Duodenal mucosa (tissue), 2 donors: ENCODE results near the gene ATRNL1.

ENCODE experiments used
- H3K27ac ChIP-seq: one replicate; pipeline ENCODE4 v1.7.0; 2013; ENCODE audit warnings: low read depth, low read length
- H3K27me3 ChIP-seq, 2 donors: one replicate each; pipeline ENCODE4 v1.7.0; 2013; ENCODE audit warnings: low read length in 2 of 2, control low read depth in 1 of 2; ENCODE audit not compliant: insufficient read depth in 2 of 2, control insufficient read depth in 1 of 2
- H3K36me3 ChIP-seq, 2 donors: one replicate each; pipeline ENCODE4 v1.7.0; 2013; ENCODE audit warnings: low read length in 2 of 2, control low read depth in 1 of 2; ENCODE audit not compliant: insufficient read depth in 2 of 2, control insufficient read depth in 1 of 2
- H3K4me1 ChIP-seq, 2 donors: one replicate each; pipeline ENCODE4 v1.7.0; 2013; ENCODE audit warnings: low read length in 2 of 2, control low read depth in 1 of 2; ENCODE audit not compliant: insufficient read depth in 2 of 2, control insufficient read depth in 1 of 2
- H3K4me3 ChIP-seq, 2 donors: one replicate each; pipeline ENCODE4 v1.7.0; 2013; ENCODE audit warnings: low read length in 2 of 2, low read depth in 1 of 2
- H3K9ac ChIP-seq, 2 donors: one replicate each; pipeline ENCODE4 v1.7.0; 2013; ENCODE audit warnings: low read length in 2 of 2, low read depth in 1 of 2
- H3K9me3 ChIP-seq, 2 donors: one replicate each; pipeline ENCODE4 v1.7.0; 2013; ENCODE audit warnings: low read length in 2 of 2, control low read depth in 1 of 2; ENCODE audit not compliant: control insufficient read depth in 1 of 2

The ATRNL1 gene

GRCh38 chr10:115760131-115760530 lies 667.0 kb downstream of the ATRNL1 start:
- no peak overlapping the region for H3K4me3 ChIP-seq
- H3K27me3 ChIP-seq, result no peaks in the 10 kb centered on the region
- no peaks in the 10 kb centered on the region for H3K4me1 ChIP-seq
- no peaks in the 10 kb centered on the region for H3K36me3 ChIP-seq
- no peak overlapping the region for H3K9ac ChIP-seq
- H3K27ac ChIP-seq, result no peak overlapping the region
- no peaks in the 10 kb centered on the region for H3K9me3 ChIP-seq

- H3K36me3 ChIP-seq, result no peaks in the 10 kb centered on the region
- no peak overlapping the region for H3K4me3 ChIP-seq
- H3K27me3 ChIP-seq, result no peaks in the 10 kb centered on the region
- no peaks in the 10 kb centered on the region for H3K4me1 ChIP-seq
- H3K9ac ChIP-seq, result no peak overlapping the region
- H3K27ac ChIP-seq, result no peak overlapping the region
- H3K9me3 ChIP-seq, result no peaks in the 10 kb centered on the region
Measured at GRCh38 chr10:115761166-115761565, 668.0 kb downstream of the ATRNL1 start.

GRCh38 chr10:115762029-115762428 lies 668.9 kb downstream of the ATRNL1 start:
- Histone ChIP-seq H3K27ac (no peak overlapping the region), H3K9me3 (no peaks in the 10 kb centered on the region), H3K36me3 (no peaks in the 10 kb centered on the region), H3K9ac (no peak overlapping the region), H3K4me1 (no peaks in the 10 kb centered on the region), H3K4me3 (no peak overlapping the region), H3K27me3 (no peaks in the 10 kb centered on the region)

- Histone ChIP-seq H3K9ac (no peak overlapping the region), H3K4me1 (no peaks in the 10 kb centered on the region), H3K9me3 (no peaks in the 10 kb centered on the region), H3K27me3 (no peaks in the 10 kb centered on the region), H3K36me3 (no peaks in the 10 kb centered on the region), H3K4me3 (no peak overlapping the region), H3K27ac (no peak overlapping the region)
Measured at GRCh38 chr10:115771755-115772154, 678.6 kb downstream of the ATRNL1 start.

GRCh38 chr10:115772606-115773005 lies 679.4 kb downstream of the ATRNL1 start:
- no peak overlapping the region for H3K4me3 ChIP-seq
- no peak overlapping the region for H3K27ac ChIP-seq
- H3K27me3 ChIP-seq, result no peaks in the 10 kb centered on the region
- H3K9me3 ChIP-seq, result no peaks in the 10 kb centered on the region
- H3K36me3 ChIP-seq, result no peaks in the 10 kb centered on the region
- no peak overlapping the region for H3K9ac ChIP-seq
- no peaks in the 10 kb centered on the region for H3K4me1 ChIP-seq

GRCh38 chr10:115773832-115774231 lies 680.7 kb downstream of the ATRNL1 start:
- Histone ChIP-seq H3K27ac (no peak overlapping the region), H3K4me3 (no peak overlapping the region), H3K36me3 (no peaks in the 10 kb centered on the region), H3K9me3 (no peaks in the 10 kb centered on the region), H3K27me3 (no peaks in the 10 kb centered on the region), H3K4me1 (no peaks in the 10 kb centered on the region), H3K9ac (no peak overlapping the region)

GRCh38 chr10:115774721-115775120 lies 681.6 kb downstream of the ATRNL1 start:
- Histone ChIP-seq H3K27ac (no peak overlapping the region), H3K36me3 (no peaks in the 10 kb centered on the region), H3K9me3 (no peaks in the 10 kb centered on the region), H3K4me1 (no peaks in the 10 kb centered on the region), H3K27me3 (no peaks in the 10 kb centered on the region), H3K9ac (no peak overlapping the region), H3K4me3 (no peak overlapping the region)

- no peaks in the 10 kb centered on the region for H3K36me3 ChIP-seq
- H3K27me3 ChIP-seq, result no peaks in the 10 kb centered on the region
- H3K9ac ChIP-seq, result no peak overlapping the region
- H3K4me3 ChIP-seq, result no peak overlapping the region
- no peak overlapping the region for H3K27ac ChIP-seq
- H3K4me1 ChIP-seq, result no peaks in the 10 kb centered on the region
- H3K9me3 ChIP-seq, result no peaks in the 10 kb centered on the region
Measured at GRCh38 chr10:115777646-115778045, 684.5 kb downstream of the ATRNL1 start.

- no peaks in the 10 kb centered on the region for H3K36me3 ChIP-seq
- H3K4me3 ChIP-seq, result no peak overlapping the region
- H3K27ac ChIP-seq, result no peak overlapping the region
- no peaks in the 10 kb centered on the region for H3K4me1 ChIP-seq
- no peaks in the 10 kb centered on the region for H3K27me3 ChIP-seq
- no peaks in the 10 kb centered on the region for H3K9me3 ChIP-seq
- H3K9ac ChIP-seq, result no peak overlapping the region
Measured at GRCh38 chr10:115790220-115790619, 697.1 kb downstream of the ATRNL1 start.

- H3K27ac ChIP-seq, result no peak overlapping the region
- H3K36me3 ChIP-seq, result no peaks in the 10 kb centered on the region
- no peak overlapping the region for H3K4me3 ChIP-seq
- no peaks in the 10 kb centered on the region for H3K27me3 ChIP-seq
- H3K9ac ChIP-seq, result no peak overlapping the region
- H3K9me3 ChIP-seq, result no peaks in the 10 kb centered on the region
- H3K4me1 ChIP-seq, result no peaks in the 10 kb centered on the region
Measured at GRCh38 chr10:115795964-115796363, 702.8 kb downstream of the ATRNL1 start.

GRCh38 chr10:115801457-115801856 lies 708.3 kb downstream of the ATRNL1 start:
- no peaks in the 10 kb centered on the region for H3K27me3 ChIP-seq
- H3K27ac ChIP-seq, result no peak overlapping the region

More at GRCh38 chr10:115801457-115801856, 708.3 kb downstream of the ATRNL1 start:
- Histone ChIP-seq H3K36me3 (no peaks in the 10 kb centered on the region), H3K9me3 (no peaks in the 10 kb centered on the region), H3K4me1 (no peaks in the 10 kb centered on the region), H3K4me3 (no peak overlapping the region), H3K9ac (no peak overlapping the region)
